Measurements from ENCODE around the gene ASIC2.

GRCh38 chr17:33202796-33203495, 90.1 kb downstream of the ASIC2 start:
- TF ChIP-seq ZNF384 (IDR thresholded peaks at IDR 0.05) (no peak), ELF4 (IDR thresholded peaks at IDR 0.05) (no peak), ARNT (IDR thresholded peaks at IDR 0.05) (no peak), CTBP1 (IDR thresholded peaks at IDR 0.05; ENCODE audit: borderline replicate concordance) (no peak), BHLHE40 (IDR thresholded peaks at IDR 0.05; ENCODE audit: borderline replicate concordance) (no peak), FOXK2 (IDR thresholded peaks at IDR 0.05) (no peak), PKNOX1 (IDR thresholded peaks at IDR 0.05) (no peak), SP1 (IDR thresholded peaks at IDR 0.05) (no peak), NFRKB (IDR thresholded peaks at IDR 0.05) (no peak), L3MBTL2 (conservative IDR thresholded peaks at IDR 0.05) (no peak), SUZ12 (IDR thresholded peaks at IDR 0.05) (no peak)

All from HEK293T (cell line).